Activated T-cell treated with anti-CD3 and anti-CD28 coated beads for 48 hours (primary cell): ENCODE data around the gene EAPP.
"Not testable (repeated sequence)": the region's sequence is repeated elsewhere in the genome, so short reads cannot be mapped to it uniquely, and the experiment has no call there.

ENCODE experiments used
- DNase-seq: peaks from one replicate; pipeline ENCODE4 v3.0.0-alpha.2; 2020; ENCODE audit warnings: low read depth

EAPP gene

GRCh38 chr14:34482463-34482862, 57.0 kb downstream of the EAPP start:
- no peak for DNase-seq

GRCh38 chr14:34479694-34480093, 59.8 kb downstream of the EAPP start:
- no peak for DNase-seq

GRCh38 chr14:34478261-34478660, 61.2 kb downstream of the EAPP start:
- DNase-seq, result no peak

- DNase-seq, result not testable (repeated sequence)
Measured at GRCh38 chr14:34476036-34476435, 63.5 kb downstream of the EAPP start.

GRCh38 chr14:34475163-34475562, 64.3 kb downstream of the EAPP start:
- DNase-seq, result no peak

GRCh38 chr14:34474187-34474679, 65.3 kb downstream of the EAPP start:
- DNase-seq, result no peak

- DNase-seq, result no peak
Measured at GRCh38 chr14:34472706-34473279, 66.7 kb downstream of the EAPP start.

GRCh38 chr14:34470319-34470718, 69.2 kb downstream of the EAPP start:
- no peak for DNase-seq

- DNase-seq, result no peak
Measured at GRCh38 chr14:34466691-34467090, 72.8 kb downstream of the EAPP start.
